H9 (cell line): Measurements from ENCODE around the gene SMYD1. TPM values are rescaled to one million over a fixed set of nuclear protein-coding genes. Genes with fewer than 3 reads are reported as not detected.

ENCODE experiments used
- DNase-seq: peaks from one replicate; pipeline ENCODE4 v3.0.0-alpha.2; 2017
- H2AFZ ChIP-seq: one replicate; pipeline ENCODE4 v1.6.1; 2013; ENCODE audit warnings: mild to moderate bottlenecking, low read length, control low read depth, moderate library complexity
- H2AK5ac ChIP-seq: 2 replicates; pipeline ENCODE4 v1.6.1; 2013; ENCODE audit warnings: low read length, control low read depth, mixed read lengths; ENCODE audit not compliant: insufficient read length
- H2BK120ac ChIP-seq: one replicate; pipeline ENCODE4 v1.6.1; 2013; ENCODE audit warnings: low read depth, mild to moderate bottlenecking, low read length, control low read depth, inconsistent platforms; ENCODE audit not compliant: poor library complexity, severe bottlenecking
- H2BK12ac ChIP-seq: 2 replicates; pipeline ENCODE4 v1.6.1; 2013; ENCODE audit warnings: low read length, control low read depth, mixed read lengths, low read depth; ENCODE audit not compliant: insufficient read length
- H2BK15ac ChIP-seq: 2 replicates; pipeline ENCODE4 v1.6.1; 2013; ENCODE audit warnings: low read depth, low read length, control low read depth
- H2BK20ac ChIP-seq: one replicate; pipeline ENCODE4 v1.6.1; 2013; ENCODE audit warnings: low read depth, mild to moderate bottlenecking, low read length, control low read depth, inconsistent platforms; ENCODE audit not compliant: poor library complexity, severe bottlenecking
- H2BK5ac ChIP-seq: 2 replicates; pipeline ENCODE4 v1.6.1; 2013; ENCODE audit warnings: low read length, control low read depth, mixed read lengths; ENCODE audit not compliant: insufficient read length
- H3K14ac ChIP-seq: 2 replicates; pipeline ENCODE4 v1.6.1; 2013; ENCODE audit warnings: low read length, control low read depth; ENCODE audit not compliant: insufficient read depth
- H3K18ac ChIP-seq: 2 replicates; pipeline ENCODE4 v1.6.1; 2013; ENCODE audit warnings: low read depth, mild to moderate bottlenecking, mixed read lengths, low read length, control low read depth; ENCODE audit not compliant: insufficient read length
- H3K23ac ChIP-seq: 2 replicates; pipeline ENCODE4 v1.6.1; 2013; ENCODE audit warnings: low read length, control low read depth, mixed read lengths, low read depth; ENCODE audit not compliant: insufficient read length
- H3K23me2 ChIP-seq: 2 replicates; pipeline ENCODE4 v1.6.1; 2013; ENCODE audit warnings: low read depth, mild to moderate bottlenecking, mixed read lengths, low read length, control low read depth; ENCODE audit not compliant: insufficient read length, poor library complexity, severe bottlenecking
- H3K27ac ChIP-seq: 2 replicates; pipeline ENCODE4 v1.5.1; 2013; ENCODE audit warnings: low read length, control low read depth, mixed read lengths, low read depth; ENCODE audit not compliant: insufficient read length
- H3K27me3 ChIP-seq: 2 replicates; pipeline ENCODE4 v1.6.1; 2013; ENCODE audit warnings: low read length, control low read depth, inconsistent platforms; ENCODE audit not compliant: insufficient read depth
- H3K4ac ChIP-seq: 2 replicates; pipeline ENCODE4 v1.6.1; 2013; ENCODE audit warnings: low read depth, mild to moderate bottlenecking, control low read depth, inconsistent platforms, low read length, moderate library complexity
- H3K4me1 ChIP-seq: 2 replicates; pipeline ENCODE4 v1.6.1; 2013; ENCODE audit warnings: low read length, control low read depth, inconsistent platforms; ENCODE audit not compliant: insufficient read depth
- H3K4me2 ChIP-seq: 2 replicates; pipeline ENCODE4 v1.6.1; 2013; ENCODE audit warnings: low read length, control low read depth, mixed read lengths; ENCODE audit not compliant: insufficient read length, insufficient read depth
- H3K56ac ChIP-seq: 2 replicates; pipeline ENCODE4 v1.6.1; 2013; ENCODE audit warnings: low read depth, mild to moderate bottlenecking, mixed read lengths, low read length, control low read depth; ENCODE audit not compliant: insufficient read length
- H3K79me1 ChIP-seq: 2 replicates; pipeline ENCODE4 v1.6.1; 2013; ENCODE audit warnings: low read depth, mild to moderate bottlenecking, moderate library complexity, low read length, control low read depth, inconsistent platforms; ENCODE audit not compliant: insufficient read depth, poor library complexity, severe bottlenecking
- H3K79me2 ChIP-seq: 2 replicates; pipeline ENCODE4 v1.6.1; 2013; ENCODE audit warnings: low read length, control low read depth, inconsistent platforms; ENCODE audit not compliant: insufficient read depth
- H3K9ac ChIP-seq: 2 replicates; pipeline ENCODE4 v1.6.1; 2013; ENCODE audit warnings: low read length, control low read depth, mixed read lengths; ENCODE audit not compliant: insufficient read length; ENCODE audit errors: extremely low read depth
- H3K9me3 ChIP-seq: one replicate; pipeline ENCODE4 v1.6.1; 2013; ENCODE audit warnings: low read depth, low read length, inconsistent platforms; ENCODE audit not compliant: control insufficient read depth
- H3T11ph ChIP-seq: one replicate; pipeline ENCODE4 v1.6.1; 2013; ENCODE audit warnings: mild to moderate bottlenecking, low read length, control low read depth, inconsistent platforms
- H4K20me1 ChIP-seq: one replicate; pipeline ENCODE4 v1.6.1; 2013; ENCODE audit not compliant: control insufficient read depth, insufficient read length, insufficient read depth
- H4K5ac ChIP-seq: 2 replicates; pipeline ENCODE4 v1.6.1; 2013; ENCODE audit warnings: low read depth, mild to moderate bottlenecking, mixed read lengths, low read length, control low read depth; ENCODE audit not compliant: insufficient read length
- H4K8ac ChIP-seq: replicated peaks from 2 replicates; pipeline ENCODE4 v1.6.1; 2013; ENCODE audit warnings: low read length, control low read depth, mixed read lengths, low read depth; ENCODE audit not compliant: insufficient read length
- H4K91ac ChIP-seq: 2 replicates; pipeline ENCODE4 v1.6.1; 2013; ENCODE audit warnings: low read depth, mild to moderate bottlenecking, moderate library complexity, mixed read lengths, low read length, control low read depth; ENCODE audit not compliant: insufficient read length
- H3K27ac Mint-ChIP-seq, 3 experiments: 2 replicates in 2 of 3; 3 replicates in 1 of 3; pipeline ENCODE4 v1.8.0; 2020 to 2021; ENCODE audit warnings: mixed read lengths in 3 of 3, mild to moderate bottlenecking in 1 of 3, moderate library complexity in 1 of 3
- H3K27me3 Mint-ChIP-seq: 2 replicates; pipeline ENCODE4 v1.8.0; 2021; ENCODE audit warnings: low read depth, mild to moderate bottlenecking, moderate library complexity, mixed read lengths
- H3K36me3 Mint-ChIP-seq, 3 experiments: 2 replicates in 2 of 3; 3 replicates in 1 of 3; pipeline ENCODE4 v1.8.0; 2020 to 2021; ENCODE audit warnings: low read depth in 3 of 3, mixed read lengths in 3 of 3; ENCODE audit not compliant: insufficient read depth in 1 of 3
- H3K4me1 Mint-ChIP-seq, 2 experiments: 2 replicates each; pipeline ENCODE4 v1.8.0; 2020; ENCODE audit warnings: mixed read lengths in 2 of 2
- H3K4me3 Mint-ChIP-seq, 2 experiments: 2 replicates in 1 of 2; 3 replicates in 1 of 2; pipeline ENCODE4 v1.8.0; 2020 to 2021; ENCODE audit warnings: mild to moderate bottlenecking in 2 of 2, mixed read lengths in 2 of 2, moderate library complexity in 1 of 2
- H3K9me3 Mint-ChIP-seq, 2 experiments: 2 replicates in 1 of 2; 3 replicates in 1 of 2; pipeline ENCODE4 v1.8.0; 2020; ENCODE audit warnings: mild to moderate bottlenecking in 2 of 2, mixed read lengths in 2 of 2, moderate library complexity in 1 of 2
- WGBS: extraction: QIAGEN DNeasy Blood & Tissue Kit; methylation state at CpG from one replicate; pipeline ENCODE4 v1.1.7; 2013; ENCODE audit warnings: missing lambda C conversion rate, low lambda C conversion rate, mixed read lengths; ENCODE audit not compliant: insufficient read length; ENCODE audit errors: extremely low coverage; 5-methylcytosine and 5-hydroxymethylcytosine counted together
- total RNA-seq: library from RNA; stranded (reverse); gene quantifications from 2 replicates; pipeline ENCODE4 v1.2.1, GENCODE V29; 2021
- TF ChIP-seq, protein P1 (sequence below): fragments of 200-600 bp; sonication (generic); conservative IDR thresholded peaks from 3 replicates; pipeline ENCODE4 v1.8.0; 2021; ENCODE audit warnings: antibody characterized with exemption, mild to moderate bottlenecking

SMYD1 gene
- total RNA-seq, 1 experiment from 2014 or later = not detected

DNA sequence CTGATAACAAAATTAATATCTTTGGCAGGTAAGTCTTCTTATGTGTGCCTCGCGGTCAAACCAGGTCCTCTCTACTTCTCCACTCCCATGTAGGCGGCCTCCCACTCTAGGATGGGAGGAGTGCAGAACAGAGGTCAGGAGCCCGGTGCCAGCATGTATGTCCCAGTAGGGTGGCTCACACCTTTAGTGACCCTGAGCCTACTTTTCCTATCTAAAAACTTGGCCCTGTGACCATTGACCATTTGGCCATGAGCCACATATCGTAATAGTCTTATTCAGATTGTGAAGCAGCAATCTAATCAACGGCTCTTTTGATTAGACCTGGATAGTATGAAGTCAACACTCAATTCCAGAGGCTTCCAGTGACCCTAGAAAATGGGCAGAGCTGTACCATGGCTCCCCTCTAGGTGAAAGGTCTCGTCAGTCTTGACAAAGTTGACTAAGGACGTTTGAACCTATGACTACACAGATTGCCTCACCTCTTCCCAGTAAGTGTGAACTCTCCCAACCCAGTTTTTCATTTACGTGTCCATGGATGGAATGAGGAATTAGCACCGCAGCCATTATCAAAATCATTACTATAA lies 77.4 kb downstream of the SMYD1 start:
- no peaks in the 10 kb centered on the region for H3K4me1 Mint-ChIP-seq
- Histone ChIP-seq H4K5ac (no peak overlapping the region), H2BK12ac (no peak overlapping the region), H4K91ac (no peak overlapping the region), H3K23ac (no peak overlapping the region), H3K9ac (no peak overlapping the region), H2BK5ac (no peak overlapping the region), H2AK5ac (no peak overlapping the region), H3K79me1 (no peaks in the 10 kb centered on the region), H3K79me2 (no peaks in the 10 kb centered on the region), H3K4ac (no peak overlapping the region), H3K9me3 (no peaks in the 10 kb centered on the region), H3K4me2 (no peak overlapping the region), H3K27ac (no peak overlapping the region), H4K20me1 (no peaks in the 10 kb centered on the region), H3K14ac (no peak overlapping the region), H2BK15ac (no peak overlapping the region), H3T11ph (no peak overlapping the region), H3K23me2 (no peaks in the 10 kb centered on the region), H2BK120ac (no peak overlapping the region), H3K4me1 (no peaks in the 10 kb centered on the region), H3K27me3 (no peaks in the 10 kb centered on the region), H3K18ac (no peak overlapping the region), H2AFZ (no peak overlapping the region), H4K8ac (no peak overlapping the region), H2BK20ac (no peak overlapping the region), H3K56ac (no peak overlapping the region)
- H3K36me3 Mint-ChIP-seq = peaks cover 2 to 12% (median 2%) of the 10 kb centered on the region in 3 experiments; a peak in 5 of 7 replicates
- TF ChIP-seq, protein P1, sequence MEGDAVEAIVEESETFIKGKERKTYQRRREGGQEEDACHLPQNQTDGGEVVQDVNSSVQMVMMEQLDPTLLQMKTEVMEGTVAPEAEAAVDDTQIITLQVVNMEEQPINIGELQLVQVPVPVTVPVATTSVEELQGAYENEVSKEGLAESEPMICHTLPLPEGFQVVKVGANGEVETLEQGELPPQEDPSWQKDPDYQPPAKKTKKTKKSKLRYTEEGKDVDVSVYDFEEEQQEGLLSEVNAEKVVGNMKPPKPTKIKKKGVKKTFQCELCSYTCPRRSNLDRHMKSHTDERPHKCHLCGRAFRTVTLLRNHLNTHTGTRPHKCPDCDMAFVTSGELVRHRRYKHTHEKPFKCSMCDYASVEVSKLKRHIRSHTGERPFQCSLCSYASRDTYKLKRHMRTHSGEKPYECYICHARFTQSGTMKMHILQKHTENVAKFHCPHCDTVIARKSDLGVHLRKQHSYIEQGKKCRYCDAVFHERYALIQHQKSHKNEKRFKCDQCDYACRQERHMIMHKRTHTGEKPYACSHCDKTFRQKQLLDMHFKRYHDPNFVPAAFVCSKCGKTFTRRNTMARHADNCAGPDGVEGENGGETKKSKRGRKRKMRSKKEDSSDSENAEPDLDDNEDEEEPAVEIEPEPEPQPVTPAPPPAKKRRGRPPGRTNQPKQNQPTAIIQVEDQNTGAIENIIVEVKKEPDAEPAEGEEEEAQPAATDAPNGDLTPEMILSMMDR = no peak
- peaks cover 14% of the 10 kb centered on the region for H3K27me3 Mint-ChIP-seq
- H3K9me3 Mint-ChIP-seq = peaks cover 14 to 17% of the 10 kb centered on the region in 2 experiments
- no peak for DNase-seq
- no CpG with 5 or more reads among the region's 10 CpGs for WGBS
- no peak overlapping the region for H3K27ac Mint-ChIP-seq
- H3K4me3 Mint-ChIP-seq = no peak overlapping the region
